HepG2 (cell line): ENCODE results near the gene CTDSP1. TPM values are rescaled to one million over a fixed set of nuclear protein-coding genes. Genes with fewer than 3 reads are reported as not detected.

ENCODE experiments used
- CENPT ChIP-seq: sonication (generic); formaldehyde crosslinking; IDR thresholded peaks from 2 replicates; pipeline ENCODE4 v1.8.0; 2022; ENCODE audit warnings: low read depth, mild to moderate bottlenecking, moderate library complexity, missing genetic modification reagents
- HNF1A ChIP-seq, 2 experiments: sonication (generic) in 1 of 2; formaldehyde crosslinking in 1 of 2; IDR thresholded peaks; 2 replicates each; pipeline versions ENCODE4 v1.4.0 to v1.6.1; 2016 to 2020; ENCODE audit warnings: borderline replicate concordance in 1 of 2, low read depth in 1 of 2, mild to moderate bottlenecking in 1 of 2, missing genetic modification reagents in 1 of 2
- LCORL ChIP-seq, 2 experiments: fragments of 450-650 bp in 1 of 2; sonication (generic) in 1 of 2; formaldehyde crosslinking in 1 of 2; IDR thresholded peaks; 2 replicates each; pipeline versions ENCODE4 v1.5.0 to v1.6.1; 2017 to 2020; ENCODE audit warnings: antibody characterized with exemption in 1 of 2, missing genetic modification reagents in 1 of 2
- NCOA5 ChIP-seq: sonication (generic); formaldehyde crosslinking; IDR thresholded peaks from 2 replicates; pipeline ENCODE4 v1.4.0; 2020; ENCODE audit warnings: missing genetic modification reagents
- RFX3 ChIP-seq: IDR thresholded peaks from 2 replicates; pipeline ENCODE4 v1.6.1; 2016; ENCODE audit warnings: missing biosample characterization, missing genetic modification reagents
- ZBED4 ChIP-seq: sonication (generic); formaldehyde crosslinking; IDR thresholded peaks from 2 replicates; pipeline ENCODE4 v1.4.0; 2020; ENCODE audit warnings: missing genetic modification reagents, borderline replicate concordance
- ZNF143 ChIP-seq: sonication (generic); formaldehyde crosslinking; IDR thresholded peaks from 2 replicates; pipeline ENCODE4 v1.4.0; 2020; ENCODE audit warnings: missing genetic modification reagents
- ZNF501 ChIP-seq: sonication (generic); formaldehyde crosslinking; IDR thresholded peaks from 2 replicates; pipeline ENCODE4 v1.5.1; 2020; ENCODE audit warnings: mild to moderate bottlenecking, moderate library complexity, missing genetic modification reagents
- polyA plus RNA-seq, 8 experiments: library from polyadenylated mRNA; depleted of rRNA in 3 of 8; stranded (reverse) in 7 of 8; unstranded in 1 of 8; fragments of >200 nt; fragmentation: Illumina TruSeq in 4 of 8; extraction: Trizol in 4 of 8; gene quantifications; 2 replicates each; pipeline versions ENCODE4 v1.2.1 to v1.2.3, GENCODE V29; 2011 to 2016; ENCODE audit warnings: low read depth in 4 of 8, missing spikeins in 1 of 8, mixed read lengths in 1 of 8; ENCODE audit not compliant: insufficient read depth in 1 of 8
- total RNA-seq, 5 experiments: library from RNA; depleted of rRNA; stranded (reverse); fragments of >200 nt; fragmentation: Illumina TruSeq; extraction: Trizol; gene quantifications; 2 replicates each; pipeline ENCODE4 v1.2.3, GENCODE V29; 2016; ENCODE audit warnings: low read depth in 1 of 5
- TF ChIP-seq, protein P1 (sequence below): sonication (generic); formaldehyde crosslinking; IDR thresholded peaks from 2 replicates; pipeline ENCODE4 v1.4.0; 2020; ENCODE audit warnings: missing genetic modification reagents, mild to moderate bottlenecking, borderline replicate concordance
- TF ChIP-seq, protein P2 (sequence below): sonication (generic); formaldehyde crosslinking; IDR thresholded peaks from 2 replicates; pipeline ENCODE4 v1.5.1; 2020; ENCODE audit warnings: mild to moderate bottlenecking, missing genetic modification reagents
- TF ChIP-seq, protein P3 (sequence below): sonication (generic); formaldehyde crosslinking; IDR thresholded peaks from 2 replicates; pipeline ENCODE4 v1.4.0; 2020; ENCODE audit warnings: mild to moderate bottlenecking, low read depth, missing genetic modification reagents
- TF ChIP-seq, protein P4 (sequence below): sonication (generic); formaldehyde crosslinking; IDR thresholded peaks from 2 replicates; pipeline ENCODE4 v1.8.0; 2022; ENCODE audit warnings: missing genetic modification reagents, mild to moderate bottlenecking, borderline replicate concordance

Gene CTDSP1
- total and polyA plus RNA-seq, 2 of the 13 experiments (the other 11 are each of a cell fraction or from before 2014, with no cell fraction given), result 91.0 to 268 TPM

- TF ChIP-seq ZNF143 (CRISPR knock-in tag) (no peak), RFX3 (CRISPR knock-in tag) (no peak), LCORL (IDR thresholded peaks at IDR 0.05) (peak; percentile 45; the same call in 1 of the 2 replicates), LCORL (CRISPR knock-in tag; IDR thresholded peaks at IDR 0.05) (peak; percentile 76; the same call in 1 of the 2 replicates), NCOA5 (CRISPR knock-in tag) (no peak), CENPT (no peak), HNF1A (IDR thresholded peaks at IDR 0.05; ENCODE audit: low read depth) (no peak), HNF1A (CRISPR knock-in tag; IDR thresholded peaks at IDR 0.05; ENCODE audit: borderline replicate concordance) (0 out of 2 replicates have a peak, but pooled peaks have one; percentile 33), ZNF501 (no peak), ZBED4 (no peak)
- TF ChIP-seq, protein P1, sequence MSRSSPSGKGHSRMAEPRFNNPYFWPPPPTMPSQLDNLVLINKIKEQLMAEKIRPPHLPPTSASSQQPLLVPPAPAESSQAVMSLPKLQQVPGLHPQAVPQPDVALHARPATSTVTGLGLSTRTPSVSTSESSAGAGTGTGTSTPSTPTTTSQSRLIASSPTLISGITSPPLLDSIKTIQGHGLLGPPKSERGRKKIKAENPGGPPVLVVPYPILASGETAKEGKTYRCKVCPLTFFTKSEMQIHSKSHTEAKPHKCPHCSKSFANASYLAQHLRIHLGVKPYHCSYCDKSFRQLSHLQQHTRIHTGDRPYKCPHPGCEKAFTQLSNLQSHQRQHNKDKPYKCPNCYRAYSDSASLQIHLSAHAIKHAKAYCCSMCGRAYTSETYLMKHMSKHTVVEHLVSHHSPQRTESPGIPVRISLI (CRISPR knock-in tag), result peak; percentile 78; the same call in 1 of the 2 replicates
- TF ChIP-seq, protein P2, sequence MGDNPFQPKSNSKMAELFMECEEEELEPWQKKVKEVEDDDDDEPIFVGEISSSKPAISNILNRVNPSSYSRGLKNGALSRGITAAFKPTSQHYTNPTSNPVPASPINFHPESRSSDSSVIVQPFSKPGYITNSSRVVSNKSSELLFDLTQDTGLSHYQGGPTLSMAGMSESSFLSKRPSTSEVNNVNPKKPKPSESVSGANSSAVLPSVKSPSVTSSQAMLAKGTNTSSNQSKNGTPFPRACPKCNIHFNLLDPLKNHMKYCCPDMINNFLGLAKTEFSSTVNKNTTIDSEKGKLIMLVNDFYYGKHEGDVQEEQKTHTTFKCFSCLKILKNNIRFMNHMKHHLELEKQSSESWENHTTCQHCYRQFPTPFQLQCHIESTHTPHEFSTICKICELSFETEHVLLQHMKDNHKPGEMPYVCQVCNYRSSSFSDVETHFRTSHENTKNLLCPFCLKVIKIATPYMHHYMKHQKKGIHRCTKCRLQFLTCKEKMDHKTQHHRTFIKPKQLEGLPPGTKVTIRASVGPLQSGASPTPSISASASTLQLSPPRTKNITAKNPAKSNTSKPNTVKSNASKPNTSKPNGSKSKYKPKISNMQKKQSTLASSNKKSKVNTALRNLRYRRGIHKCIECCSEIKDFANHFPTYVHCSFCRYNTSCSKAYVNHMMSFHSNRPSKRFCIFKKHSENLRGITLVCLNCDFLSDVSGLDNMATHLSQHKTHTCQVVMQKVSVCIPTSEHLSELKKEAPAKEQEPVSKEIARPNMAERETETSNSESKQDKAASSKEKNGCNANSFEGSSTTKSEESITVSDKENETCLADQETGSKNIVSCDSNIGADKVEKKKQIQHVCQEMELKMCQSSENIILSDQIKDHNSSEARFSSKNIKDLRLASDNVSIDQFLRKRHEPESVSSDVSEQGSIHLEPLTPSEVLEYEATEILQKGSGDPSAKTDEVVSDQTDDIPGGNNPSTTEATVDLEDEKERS (CRISPR knock-in tag), result no peak
- TF ChIP-seq, protein P3, sequence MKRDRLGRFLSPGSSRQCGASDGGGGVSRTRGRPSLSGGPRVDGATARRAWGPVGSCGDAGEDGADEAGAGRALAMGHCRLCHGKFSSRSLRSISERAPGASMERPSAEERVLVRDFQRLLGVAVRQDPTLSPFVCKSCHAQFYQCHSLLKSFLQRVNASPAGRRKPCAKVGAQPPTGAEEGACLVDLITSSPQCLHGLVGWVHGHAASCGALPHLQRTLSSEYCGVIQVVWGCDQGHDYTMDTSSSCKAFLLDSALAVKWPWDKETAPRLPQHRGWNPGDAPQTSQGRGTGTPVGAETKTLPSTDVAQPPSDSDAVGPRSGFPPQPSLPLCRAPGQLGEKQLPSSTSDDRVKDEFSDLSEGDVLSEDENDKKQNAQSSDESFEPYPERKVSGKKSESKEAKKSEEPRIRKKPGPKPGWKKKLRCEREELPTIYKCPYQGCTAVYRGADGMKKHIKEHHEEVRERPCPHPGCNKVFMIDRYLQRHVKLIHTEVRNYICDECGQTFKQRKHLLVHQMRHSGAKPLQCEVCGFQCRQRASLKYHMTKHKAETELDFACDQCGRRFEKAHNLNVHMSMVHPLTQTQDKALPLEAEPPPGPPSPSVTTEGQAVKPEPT (CRISPR knock-in tag), result no peak
- TF ChIP-seq, protein P4, sequence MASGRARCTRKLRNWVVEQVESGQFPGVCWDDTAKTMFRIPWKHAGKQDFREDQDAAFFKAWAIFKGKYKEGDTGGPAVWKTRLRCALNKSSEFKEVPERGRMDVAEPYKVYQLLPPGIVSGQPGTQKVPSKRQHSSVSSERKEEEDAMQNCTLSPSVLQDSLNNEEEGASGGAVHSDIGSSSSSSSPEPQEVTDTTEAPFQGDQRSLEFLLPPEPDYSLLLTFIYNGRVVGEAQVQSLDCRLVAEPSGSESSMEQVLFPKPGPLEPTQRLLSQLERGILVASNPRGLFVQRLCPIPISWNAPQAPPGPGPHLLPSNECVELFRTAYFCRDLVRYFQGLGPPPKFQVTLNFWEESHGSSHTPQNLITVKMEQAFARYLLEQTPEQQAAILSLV (CRISPR knock-in tag), result no peak
Measured at GRCh38 chr2:218448934-218449333, 49.3 kb downstream of the CTDSP1 start (continued).
